Neutrophil (primary cell): ENCODE data around the gene SNX4.

Experiments used
- H3K27ac ChIP-seq: fragments of 200-600 bp; sonication (generic); 2 replicates; pipeline ENCODE4 v1.5.1; 2016; ENCODE audit warnings: mild to moderate bottlenecking, moderate library complexity
- H3K27me3 ChIP-seq: fragments of 200-600 bp; sonication (generic); 2 replicates; pipeline ENCODE4 v1.6.0; 2016; ENCODE audit warnings: mild to moderate bottlenecking
- H3K36me3 ChIP-seq: fragments of 200-600 bp; sonication (generic); 2 replicates; pipeline ENCODE4 v1.5.1; 2017
- H3K4me1 ChIP-seq, 2 experiments: fragments of 200-600 bp in 1 of 2; sonication (generic) in 1 of 2; 1 replicate in 1 of 2; 2 replicates in 1 of 2; pipeline versions ENCODE4 v1.5.1 to v1.6.1; 2013 to 2016; ENCODE audit warnings: low read depth in 1 of 2, low read length in 1 of 2, mild to moderate bottlenecking in 1 of 2, moderate library complexity in 1 of 2; ENCODE audit not compliant: control insufficient read depth in 1 of 2, insufficient read depth in 1 of 2
- H3K4me3 ChIP-seq, 2 experiments: fragments of 200-600 bp in 1 of 2; sonication (generic) in 1 of 2; 1 replicate in 1 of 2; 2 replicates in 1 of 2; pipeline ENCODE4 v1.5.1; 2013 to 2016; ENCODE audit warnings: low read depth in 1 of 2, low read length in 1 of 2, mild to moderate bottlenecking in 1 of 2, moderate library complexity in 1 of 2
- H3K9me3 ChIP-seq: fragments of 200-600 bp; sonication (generic); 2 replicates; pipeline ENCODE4 v1.5.1; 2016
- CTCF ChIP-seq: fragments of 200-600 bp; sonication (generic); IDR thresholded peaks from 2 replicates; pipeline ENCODE4 v1.5.1; 2016; ENCODE audit warnings: antibody characterized with exemption

The SNX4 gene

GRCh38 chr3:125437631-125438435, 82.2 kb downstream of the SNX4 start:
- H3K4me3 ChIP-seq, result no peak overlapping the region
- no peaks in the 10 kb centered on the region for H3K27me3 ChIP-seq
- TF ChIP-seq CTCF, result peak; percentile 88

GRCh38 chr3:125436921-125437320, 83.1 kb downstream of the SNX4 start:
- H3K4me3 ChIP-seq, result no peak overlapping the region
- H3K27me3 ChIP-seq, result no peaks in the 10 kb centered on the region
- H3K36me3 ChIP-seq, result no peaks in the 10 kb centered on the region
- H3K9me3 ChIP-seq, result no peaks in the 10 kb centered on the region
- H3K4me1 ChIP-seq, result no peaks in the 10 kb centered on the region
- no peak overlapping the region for H3K27ac ChIP-seq
- TF ChIP-seq CTCF, result no peak

More at GRCh38 chr3:125437631-125438435, 82.2 kb downstream of the SNX4 start:
- H3K4me1 ChIP-seq, result no peaks in the 10 kb centered on the region
- H3K27ac ChIP-seq, result no peak overlapping the region
- no peaks in the 10 kb centered on the region for H3K36me3 ChIP-seq
- H3K9me3 ChIP-seq, result no peaks in the 10 kb centered on the region

- TF ChIP-seq CTCF, result no peak
- Histone ChIP-seq H3K4me1 (no peaks in the 10 kb centered on the region), H3K27me3 (no peaks in the 10 kb centered on the region), H3K36me3 (no peaks in the 10 kb centered on the region), H3K9me3 (no peaks in the 10 kb centered on the region), H3K4me3 (no peak overlapping the region), H3K27ac (no peak overlapping the region)
Observed at GRCh38 chr3:125435231-125435630, 84.8 kb downstream of the SNX4 start.

DNA sequence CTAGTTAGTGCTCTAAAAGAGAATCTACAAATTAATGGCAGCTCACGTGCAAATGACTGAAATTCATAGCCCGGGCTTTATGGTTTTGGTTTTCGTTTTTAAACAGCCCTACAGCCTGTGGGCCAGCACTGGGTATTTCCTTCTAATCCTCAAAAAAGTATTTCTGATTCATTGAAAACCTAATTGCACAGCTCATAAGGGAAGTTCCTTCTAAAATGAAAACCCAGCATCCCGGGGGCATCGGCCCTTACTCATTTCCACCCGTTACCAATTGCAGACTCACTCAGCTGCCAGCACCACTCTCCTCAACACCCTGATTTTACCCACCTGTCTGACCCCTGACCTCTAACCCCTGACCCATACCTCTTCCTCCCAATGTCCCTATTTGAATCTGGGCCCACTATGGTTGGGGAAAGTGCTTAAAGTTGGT, 85.4 kb downstream of the SNX4 start:
- Histone ChIP-seq H3K27ac (no peak overlapping the region), H3K9me3 (no peaks in the 10 kb centered on the region), H3K36me3 (no peaks in the 10 kb centered on the region), H3K4me3 (no peak overlapping the region), H3K27me3 (no peaks in the 10 kb centered on the region), H3K4me1 (no peaks in the 10 kb centered on the region)
- TF ChIP-seq CTCF, result no peak

DNA sequence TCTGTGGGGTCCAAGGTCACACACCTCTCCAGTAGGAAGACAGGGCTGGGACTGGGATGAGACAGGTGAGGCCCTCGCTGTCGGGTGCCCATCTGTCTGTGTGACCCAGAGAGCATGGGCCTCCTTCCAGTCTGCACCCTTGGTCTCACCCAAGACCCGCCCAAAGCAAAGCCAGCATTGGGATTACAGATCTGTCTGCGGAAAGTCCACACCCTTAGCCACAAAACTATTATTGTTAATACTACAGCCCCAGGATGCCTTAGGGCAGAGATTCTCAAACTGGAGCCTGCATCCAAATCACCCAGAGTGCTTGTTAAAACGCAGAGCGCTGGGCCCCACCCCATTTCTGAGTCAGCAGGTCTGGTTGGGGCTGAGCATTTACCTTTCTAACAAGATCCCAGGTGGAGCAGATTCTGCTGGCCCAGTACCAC, 86.4 kb downstream of the SNX4 start:
- no peaks in the 10 kb centered on the region for H3K36me3 ChIP-seq
- no peak overlapping the region for H3K4me3 ChIP-seq
- no peaks in the 10 kb centered on the region for H3K9me3 ChIP-seq
- H3K27ac ChIP-seq, result no peak overlapping the region
- no peaks in the 10 kb centered on the region for H3K4me1 ChIP-seq
- TF ChIP-seq CTCF, result no peak
- no peaks in the 10 kb centered on the region for H3K27me3 ChIP-seq
